GM21619 (cell line): ENCODE results near the gene CACNA1C.

ENCODE experiments used
- ATAC-seq: cut with Tn5 transposase; IDR thresholded peaks from one replicate; pipeline ENCODE4 v1.9.1; 2021; ENCODE audit not compliant: unreplicated experiment

The CACNA1C gene

DNA sequence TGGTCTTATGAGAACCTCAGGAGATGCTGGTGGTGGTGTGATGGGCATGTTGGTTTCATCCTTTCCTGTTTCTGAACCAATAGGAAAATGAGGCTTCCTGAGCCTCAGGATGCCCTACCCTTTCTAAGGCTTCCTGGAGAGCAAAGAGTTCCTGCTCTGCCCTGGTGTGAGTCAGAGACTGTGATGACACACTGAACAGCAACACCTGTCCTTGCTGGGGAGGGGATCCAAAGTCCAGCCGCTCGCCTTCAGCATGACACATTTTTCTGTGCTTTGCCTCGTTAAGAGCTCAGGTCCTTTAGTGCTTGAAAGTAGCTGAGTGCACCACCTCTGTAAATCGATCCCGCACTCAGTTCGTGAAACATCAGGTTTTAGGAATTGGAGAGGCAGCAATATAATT is 116.0 kb downstream of the CACNA1C start:
- no peak for ATAC-seq

DNA sequence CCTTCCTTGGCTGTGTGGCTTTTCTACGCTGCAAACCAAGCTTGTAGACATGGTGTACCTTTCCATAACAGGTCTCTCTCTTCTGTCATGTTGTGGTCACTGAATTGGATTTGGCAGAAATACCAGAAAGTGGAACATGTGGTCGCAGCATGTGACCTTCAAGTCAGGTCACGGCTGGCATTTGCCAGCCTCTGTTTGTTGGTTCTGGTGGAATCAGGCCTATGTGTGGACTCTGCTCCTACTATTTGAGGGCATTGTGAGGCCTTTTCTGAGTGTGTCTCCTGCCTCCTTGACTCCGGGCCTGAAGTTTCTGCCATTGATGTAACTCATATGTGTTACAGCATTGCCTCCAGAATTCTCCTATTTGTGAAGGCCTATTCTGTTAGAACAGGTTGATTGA is 116.7 kb downstream of the CACNA1C start:
- ATAC-seq = no peak

DNA sequence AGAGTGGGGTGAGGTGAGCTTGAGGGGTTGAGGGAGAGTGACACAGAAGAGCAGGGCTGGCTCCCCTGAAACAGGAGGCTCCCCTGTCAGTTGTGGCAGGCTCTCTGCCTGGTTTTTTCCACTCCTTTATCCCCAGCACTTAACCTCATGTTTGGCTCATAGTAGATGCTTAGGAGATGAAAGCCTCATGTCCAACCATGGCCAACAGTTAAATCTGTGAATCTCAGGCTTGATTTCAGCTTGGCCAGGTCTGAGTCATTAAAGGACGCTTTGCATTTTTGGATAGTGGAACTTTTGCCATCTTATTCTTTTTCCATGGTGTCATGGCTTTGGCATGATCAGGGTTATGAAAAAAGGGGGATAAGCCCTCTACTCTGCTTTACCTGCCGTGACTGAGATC is 117.2 kb downstream of the CACNA1C start:
- ATAC-seq = no peak

DNA sequence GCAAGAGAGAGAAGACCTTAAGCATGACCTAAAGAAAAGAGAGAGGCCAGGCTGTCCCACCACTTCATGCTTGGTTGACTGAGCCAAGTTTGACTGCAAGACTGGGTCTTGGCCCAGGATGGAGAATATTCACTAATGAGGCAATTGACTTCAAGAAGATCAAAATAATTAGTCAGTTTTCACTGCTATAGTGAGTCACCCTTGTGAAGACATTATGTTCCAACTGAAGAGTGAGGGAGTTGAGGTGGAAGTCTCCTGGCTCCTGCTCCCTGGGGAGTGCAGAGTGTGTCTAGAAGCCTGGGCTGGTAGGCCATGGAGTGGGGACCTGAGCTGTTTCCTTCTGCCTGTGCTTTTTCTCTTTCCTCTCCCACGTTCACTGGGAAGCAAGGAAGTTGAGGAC is 117.6 kb downstream of the CACNA1C start:
- ATAC-seq = no peak

DNA sequence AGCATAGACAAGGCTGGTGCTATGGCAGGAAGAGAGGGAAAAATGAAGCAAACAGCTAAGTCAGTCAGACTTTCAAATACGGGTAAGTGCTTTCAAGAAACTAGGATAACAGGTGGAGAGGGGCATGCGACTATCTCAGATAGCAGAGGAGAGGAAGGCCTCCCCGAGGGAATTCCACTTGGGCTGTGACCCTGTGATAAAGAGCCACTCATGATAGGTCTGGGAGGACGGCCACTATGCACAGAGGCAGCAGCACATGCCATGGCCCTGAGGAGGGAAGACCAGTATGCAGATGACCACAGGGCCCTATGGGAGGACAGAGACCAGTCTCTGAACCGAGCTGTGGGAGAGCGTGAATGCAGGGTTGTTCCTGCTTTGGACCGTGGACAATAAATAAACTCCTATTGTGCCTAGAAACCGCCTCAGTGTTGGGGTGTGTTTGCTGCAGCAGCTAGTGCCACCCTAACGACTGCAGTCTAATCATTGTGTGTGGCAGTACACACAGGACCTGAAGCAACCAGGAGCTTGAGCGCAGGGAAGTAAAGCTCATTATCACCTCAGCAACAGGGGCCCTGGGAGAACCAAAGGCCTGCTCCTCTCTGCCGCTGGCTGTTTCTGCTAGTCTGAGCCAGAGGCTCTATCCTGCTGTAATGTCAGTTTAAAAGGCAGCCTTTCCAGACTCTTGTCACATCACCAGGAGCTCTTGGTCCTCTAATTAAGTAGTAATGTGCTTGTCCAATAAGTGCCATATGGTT is 119.1 kb downstream of the CACNA1C start:
- ATAC-seq = no peak

DNA sequence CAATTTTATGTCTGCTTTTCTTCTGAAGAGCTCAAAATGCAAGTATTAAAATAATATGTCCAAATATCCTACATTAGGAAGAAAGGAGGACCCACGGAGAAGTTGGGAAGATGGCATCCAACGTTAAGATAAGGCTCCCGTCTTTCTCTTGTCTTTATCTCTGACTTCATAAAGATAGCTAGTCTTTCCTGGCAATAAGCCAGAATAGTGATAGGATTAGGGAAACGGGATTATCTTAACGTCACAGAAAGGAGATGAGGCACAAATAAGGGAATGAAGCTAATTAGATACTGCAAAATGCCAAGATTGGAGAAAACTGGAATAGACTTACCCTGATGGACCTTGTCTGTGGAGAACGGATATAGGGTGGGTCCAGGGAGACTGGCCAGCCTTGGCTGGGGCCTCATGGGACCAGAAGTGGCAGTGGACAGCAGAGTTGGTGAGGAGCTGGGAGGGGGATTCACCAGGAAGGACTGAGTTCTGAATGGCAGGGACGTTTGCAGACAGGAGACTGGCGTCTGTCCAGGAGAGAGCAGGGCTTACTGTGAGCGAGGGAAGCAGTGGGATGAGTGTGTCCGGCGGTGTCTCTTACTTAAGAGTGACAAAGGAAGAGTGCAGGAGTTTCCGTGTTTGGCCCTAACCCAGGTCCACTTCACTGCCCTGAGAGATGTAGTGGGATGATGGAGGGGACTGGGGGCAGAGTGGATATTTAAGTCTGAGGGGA is 119.9 kb downstream of the CACNA1C start:
- ATAC-seq = no peak

DNA sequence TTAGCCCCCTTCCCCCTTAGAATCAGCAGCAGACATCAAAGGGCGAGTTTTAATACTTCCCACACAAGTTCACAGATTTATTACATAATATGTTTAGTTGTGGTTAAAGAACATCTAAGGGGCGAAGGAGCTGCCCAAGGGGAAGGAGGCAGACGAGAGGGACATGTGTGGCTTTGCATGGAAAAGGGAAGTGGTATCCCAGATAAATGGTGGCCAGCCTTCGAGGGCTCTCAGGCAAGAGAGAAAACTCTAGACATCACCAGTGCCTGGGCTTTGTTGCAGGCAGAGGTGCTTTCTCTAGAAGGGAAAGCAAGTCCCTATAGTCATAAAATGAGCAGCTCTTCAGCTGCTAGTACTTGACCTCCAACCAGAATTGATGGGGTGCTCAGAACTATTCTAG is 121.2 kb downstream of the CACNA1C start:
- no peak for ATAC-seq

DNA sequence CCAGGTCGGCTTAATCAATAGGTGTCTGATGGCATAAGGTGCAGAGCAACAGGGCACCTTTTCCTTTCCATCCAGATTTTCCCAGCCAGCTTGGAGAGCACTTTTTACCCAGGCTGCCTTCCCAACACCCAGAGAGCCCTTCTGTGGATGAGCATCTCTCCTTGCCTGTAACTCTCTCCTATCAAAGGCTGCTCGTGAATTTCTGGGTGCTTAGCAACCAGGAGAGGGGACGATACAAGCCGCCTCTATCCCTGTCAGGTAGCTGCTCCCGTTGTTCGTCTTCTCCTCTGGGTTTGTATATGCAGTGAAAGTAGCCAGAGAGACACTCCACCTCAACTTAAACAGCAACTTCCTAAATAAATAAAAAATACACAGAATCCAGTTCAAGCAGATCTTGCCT is 124.2 kb downstream of the CACNA1C start:
- ATAC-seq = no peak

DNA sequence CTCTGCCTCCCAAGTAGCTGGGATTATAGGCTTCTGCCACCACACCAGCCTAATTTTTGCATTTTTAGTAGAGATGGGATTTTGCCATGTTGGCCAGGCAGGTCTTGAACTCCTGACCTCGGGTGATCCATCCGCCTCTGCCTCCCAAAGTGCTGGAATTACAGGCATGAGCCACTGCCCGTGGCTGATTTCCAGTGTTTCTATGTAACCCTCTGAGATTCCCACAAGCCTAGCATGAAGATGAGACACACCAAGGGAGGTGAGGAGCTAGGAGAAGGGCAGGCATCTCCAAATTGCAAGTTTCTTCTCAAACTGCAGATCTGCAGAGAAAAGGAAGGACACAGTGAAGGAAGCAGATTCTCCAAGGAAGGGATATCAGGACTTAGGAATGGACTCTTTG is 125.0 kb downstream of the CACNA1C start:
- ATAC-seq = no peak

DNA sequence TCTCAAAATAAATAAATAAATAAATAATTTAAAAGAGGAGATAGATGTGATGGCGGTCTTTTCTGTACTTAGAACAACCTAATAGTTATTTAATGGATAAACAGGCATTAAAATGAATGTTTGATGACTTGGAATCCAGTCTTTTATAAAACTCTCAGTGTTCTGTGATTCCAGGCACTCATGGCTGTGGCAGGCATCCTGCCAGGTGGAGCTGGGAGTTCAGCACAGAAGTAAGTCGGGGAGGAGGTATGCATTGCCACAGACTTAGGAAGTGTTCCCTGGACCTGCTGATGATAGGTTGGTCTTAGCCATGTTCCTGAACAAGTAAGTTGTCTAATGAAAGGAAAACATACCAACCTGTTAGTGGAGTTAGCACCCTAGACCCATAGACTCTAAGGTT is 126.3 kb downstream of the CACNA1C start:
- no peak for ATAC-seq

DNA sequence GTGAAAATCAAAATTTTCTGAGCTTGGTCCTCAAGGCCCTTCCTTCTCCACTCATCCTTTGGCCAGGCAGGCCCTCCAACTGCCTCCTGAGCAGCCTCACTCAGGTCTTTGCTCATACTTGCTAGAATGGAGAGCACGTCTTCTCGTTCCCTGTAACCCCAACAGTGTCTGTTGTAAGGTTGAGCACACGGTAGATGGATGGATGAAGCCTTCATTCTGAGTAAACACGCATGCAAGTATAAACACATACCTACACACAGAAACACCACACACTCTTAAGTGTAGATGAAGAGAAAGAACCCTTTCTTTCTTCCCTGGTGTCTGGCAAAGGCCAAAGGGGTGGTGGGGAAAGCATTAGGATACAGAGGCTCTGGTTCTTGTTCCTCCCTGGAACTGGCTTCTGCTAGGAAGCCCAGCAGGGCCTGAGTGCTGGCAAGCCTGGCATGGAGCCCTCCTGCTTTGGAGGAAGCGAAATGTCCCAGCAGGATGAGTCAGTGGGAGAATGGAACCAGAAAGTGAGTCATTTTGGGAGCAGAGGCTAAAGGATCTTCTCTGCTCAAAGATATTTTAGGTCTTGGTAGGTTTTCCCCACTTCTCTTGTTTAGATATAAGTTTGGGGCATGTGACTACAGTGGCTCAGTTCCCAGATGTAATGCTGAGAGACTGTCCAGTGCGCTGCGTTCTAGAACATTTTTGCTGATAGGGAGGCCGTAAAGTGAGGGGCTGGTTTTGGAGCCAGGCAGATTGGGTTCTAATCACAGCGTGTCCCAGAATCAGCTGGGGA is 127.4 kb downstream of the CACNA1C start:
- ATAC-seq = no peak

DNA sequence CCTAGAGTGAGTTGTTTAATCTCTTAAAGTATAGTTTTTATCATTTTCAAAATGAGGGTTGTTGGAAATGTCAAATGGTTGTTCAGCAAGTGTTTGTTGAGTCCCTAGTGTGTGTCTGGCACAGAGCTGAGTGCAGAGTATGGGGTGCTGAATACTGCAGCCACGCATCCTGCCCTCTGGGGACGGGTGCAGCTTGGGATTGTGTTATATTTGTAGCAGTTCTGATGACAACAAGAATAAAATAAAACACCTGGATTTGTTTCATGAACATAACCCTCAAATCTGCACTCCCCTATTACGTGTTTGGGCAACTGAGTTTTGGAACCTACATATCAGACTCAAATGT is 127.9 kb downstream of the CACNA1C start:
- ATAC-seq = no peak

DNA sequence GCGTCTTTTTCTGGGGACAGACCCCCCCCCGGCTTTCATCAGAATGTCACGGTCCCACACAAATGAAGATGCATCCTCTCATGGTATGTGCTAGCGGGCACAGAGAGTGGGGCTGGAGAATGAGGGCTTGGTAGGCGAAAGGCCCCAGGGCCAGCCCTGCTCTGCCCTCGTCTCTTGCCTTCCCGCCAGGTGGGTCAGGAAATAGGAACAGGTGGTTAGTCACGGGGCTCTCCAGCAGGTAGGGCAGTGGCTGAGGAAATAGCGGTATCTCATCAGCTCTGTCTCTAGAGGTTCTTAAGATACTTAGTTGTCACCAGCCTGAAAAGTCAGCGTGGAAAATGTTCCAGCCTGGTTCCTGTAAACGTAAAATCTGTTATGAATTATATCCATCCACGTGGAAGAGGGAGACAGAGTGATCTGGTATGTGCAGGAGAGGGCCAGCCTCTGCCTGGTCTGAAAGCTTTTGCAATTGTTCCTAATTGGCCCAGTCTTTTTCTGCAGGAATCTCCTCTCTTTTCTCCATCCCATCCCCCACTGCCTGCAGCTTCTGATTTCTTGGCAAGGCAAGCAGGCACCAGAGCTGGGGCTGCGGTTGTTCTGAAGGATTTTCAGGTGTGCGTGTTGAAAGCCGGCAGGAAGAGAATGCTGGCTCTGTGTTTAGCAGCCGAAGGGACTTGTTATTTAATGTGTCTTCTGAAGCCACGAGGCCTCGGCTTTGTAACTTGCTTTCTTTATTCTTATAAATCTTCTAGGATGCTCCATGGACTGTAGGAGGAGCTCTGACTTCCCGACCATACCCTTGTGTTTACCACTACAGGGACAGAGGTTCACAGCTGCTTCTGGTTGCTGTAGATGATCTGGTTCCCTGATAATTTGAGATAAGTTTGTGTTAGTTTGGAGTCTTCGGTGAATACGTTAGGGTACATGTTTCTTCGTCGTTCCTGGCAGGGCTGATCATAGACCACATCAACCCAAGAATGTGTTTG is 131.1 kb downstream of the CACNA1C start:
- ATAC-seq = no peak

DNA sequence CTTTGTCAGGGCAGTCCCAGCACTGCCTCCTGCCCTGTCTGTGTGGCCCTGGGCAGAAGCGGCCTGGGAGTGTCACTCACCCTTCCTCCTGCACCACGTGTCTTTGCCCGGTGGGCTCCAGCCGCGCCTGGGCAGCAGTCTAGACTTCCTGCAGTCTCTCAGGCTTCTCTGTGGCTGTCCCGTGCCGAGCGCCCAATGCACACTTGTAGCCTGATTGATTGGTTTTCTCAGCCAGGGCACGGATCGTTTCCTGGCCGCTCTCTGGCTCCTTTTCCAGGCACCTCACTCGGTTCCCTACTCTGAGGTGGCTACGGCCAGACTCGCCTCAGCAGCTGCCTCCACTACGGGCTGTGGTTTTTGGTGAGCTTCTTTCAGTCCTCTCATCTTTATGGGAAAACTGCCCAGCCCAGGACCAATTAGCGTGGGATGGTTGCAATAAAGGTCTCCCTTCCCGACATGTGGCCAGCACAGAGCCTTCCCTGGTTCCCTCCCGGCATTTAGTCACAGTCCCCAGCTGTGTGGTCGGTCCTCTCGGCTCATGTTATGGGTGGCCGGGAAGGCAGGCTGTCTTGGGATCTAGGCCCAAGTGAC is 133.1 kb downstream of the CACNA1C start:
- no peak for ATAC-seq

DNA sequence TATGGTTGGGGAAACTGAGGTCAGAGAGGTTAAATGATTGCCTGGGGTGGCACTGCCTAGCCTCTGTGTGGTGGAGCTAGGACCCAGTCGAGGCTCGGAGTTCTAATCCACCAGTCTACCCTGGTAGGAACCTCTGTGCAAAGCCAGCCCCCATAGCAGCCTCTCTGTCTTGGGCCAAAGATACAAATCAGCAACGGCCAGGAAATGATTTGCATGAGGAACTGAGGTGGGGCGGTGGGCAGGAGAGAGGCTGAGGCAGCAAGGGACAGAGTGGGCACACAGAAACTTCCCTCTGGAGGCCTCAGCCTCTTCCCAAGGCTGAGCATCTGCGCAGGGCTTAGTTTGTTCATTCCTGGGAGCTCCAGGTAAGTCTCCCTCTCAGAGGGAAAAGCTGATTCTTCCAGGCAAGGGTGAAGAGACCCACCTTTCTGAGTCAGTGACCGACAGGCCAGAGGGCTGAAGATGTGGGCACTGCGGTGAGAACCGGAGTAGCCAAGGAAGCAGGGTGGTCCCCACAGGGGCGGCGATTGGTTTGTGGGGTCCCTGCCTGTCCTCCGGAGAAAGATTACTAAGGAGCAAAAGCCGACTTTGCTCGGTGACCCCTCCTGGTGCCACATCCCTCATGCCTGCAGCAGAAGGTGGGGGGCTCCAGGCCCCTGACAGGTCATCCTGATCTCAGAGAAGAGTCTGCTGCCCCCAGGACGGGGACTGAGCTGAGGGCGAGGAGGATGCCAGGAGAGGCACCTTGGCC is 134.6 kb downstream of the CACNA1C start:
- ATAC-seq = no peak

DNA sequence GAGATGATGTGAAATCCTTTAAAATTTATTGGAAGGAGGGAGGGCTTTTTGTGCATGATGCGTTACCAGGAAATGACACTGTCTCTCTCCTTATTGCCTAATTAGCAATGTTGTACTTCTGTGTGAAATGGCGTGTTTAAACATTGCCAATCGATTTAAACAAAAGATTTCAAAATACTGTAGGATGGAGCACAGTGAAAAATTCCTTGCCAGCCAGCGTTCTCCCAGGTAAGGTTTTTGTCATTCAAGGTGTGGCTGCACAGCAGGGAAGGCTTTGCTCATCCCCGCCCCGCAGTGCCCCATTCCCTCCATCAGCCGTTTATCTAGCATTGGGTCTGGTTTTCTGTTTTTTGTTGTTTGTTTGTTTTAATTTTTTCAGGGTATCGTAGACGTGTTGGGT is 137.3 kb downstream of the CACNA1C start:
- ATAC-seq = no peak

DNA sequence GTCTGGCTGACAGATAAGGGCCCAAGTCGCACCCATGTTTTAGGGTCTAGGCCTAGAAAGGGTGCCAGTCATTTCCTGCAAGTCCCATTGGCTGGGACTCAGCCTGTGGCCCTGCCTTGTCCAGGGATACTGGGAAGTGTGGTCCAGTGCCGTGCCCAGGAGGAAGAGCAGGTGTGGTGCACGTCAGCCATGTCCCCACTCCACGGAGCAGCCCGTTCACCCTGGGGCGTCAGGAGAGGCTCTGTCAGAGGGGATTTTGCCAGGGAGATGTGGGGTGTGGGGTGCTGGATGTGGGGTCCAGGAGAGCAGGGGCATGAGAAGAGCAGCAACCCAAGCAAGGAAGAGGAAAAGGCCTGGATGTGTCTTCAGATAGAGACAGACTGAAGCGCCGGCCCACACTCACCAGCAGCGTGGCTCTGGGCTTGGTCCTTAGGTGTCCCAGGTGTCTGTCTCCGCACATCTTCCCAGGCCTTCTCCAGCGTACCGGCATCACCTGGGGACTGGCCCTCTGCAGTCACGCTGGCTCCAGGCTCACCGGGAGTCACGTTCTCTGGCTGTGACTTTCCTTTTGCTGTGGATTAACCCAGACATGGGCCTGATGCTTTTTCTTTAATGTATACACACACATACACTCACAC is 138.2 kb downstream of the CACNA1C start:
- ATAC-seq = no peak

DNA sequence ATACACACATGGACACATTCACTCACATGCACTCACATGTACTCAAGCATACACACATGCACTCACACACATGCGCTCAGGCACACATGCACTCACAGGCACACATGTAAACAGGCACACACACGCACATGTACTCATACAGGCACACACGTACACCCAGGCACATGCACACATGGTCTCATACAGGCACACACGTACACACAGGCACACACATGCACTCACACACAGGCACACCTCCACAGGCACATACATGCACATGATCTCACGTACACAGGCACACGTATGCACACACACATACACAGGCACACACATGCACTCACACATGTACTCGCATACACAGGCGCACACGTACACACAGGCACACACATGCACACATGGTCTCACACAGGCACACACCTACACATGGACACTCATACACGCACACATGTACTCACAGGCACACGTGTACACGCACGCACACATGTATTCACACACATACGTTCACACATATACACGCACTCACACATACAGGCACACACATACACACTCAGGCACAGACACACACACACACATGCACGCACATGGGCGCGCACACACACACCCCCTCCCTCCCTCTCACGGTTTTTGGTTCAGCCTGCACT is 138.9 kb downstream of the CACNA1C start:
- ATAC-seq = no peak

DNA sequence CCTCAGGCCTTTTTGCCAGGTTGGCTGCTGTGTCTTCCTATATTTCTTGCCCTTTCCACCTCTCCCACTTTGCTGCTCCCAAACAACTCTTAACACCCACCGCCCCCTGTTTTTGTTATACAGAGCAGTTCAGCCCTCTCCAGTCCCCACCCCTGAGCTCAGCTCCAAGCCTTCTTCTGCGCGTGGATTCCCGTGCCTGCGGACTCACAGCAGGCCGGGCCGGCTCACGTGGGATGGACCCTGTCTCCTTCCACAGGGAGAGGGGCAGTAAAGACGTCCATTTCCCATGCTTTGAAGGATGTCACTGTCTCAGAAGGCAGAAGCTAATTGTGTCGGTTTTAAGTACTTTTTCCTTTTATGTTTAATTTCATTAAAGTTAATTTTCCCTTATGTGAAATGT is 139.4 kb downstream of the CACNA1C start:
- no peak for ATAC-seq
